ENCODE measurements around the gene PYCARD. TPM values are rescaled to one million over a fixed set of nuclear protein-coding genes. Genes with fewer than 3 reads are reported as not detected.

PYCARD gene
- total and polyA plus RNA-seq, 2 donors (not counting 3 experiments of a cell fraction or from before 2014, with no cell fraction given): 19.1 to 40.1 TPM

GRCh38 chr16:31167315-31167714 is 35.2 kb downstream of the PYCARD start:
- Histone ChIP-seq H3K4me2 (ENCODE audit: insufficient read depth, low read length) (no peak overlapping the region), H3K9ac (replicated peaks; ENCODE audit: extremely low read depth, insufficient read depth, low read length) (no peak overlapping the region), H2AFZ (ENCODE audit: low read depth, low read length) (no peak overlapping the region), H3K9me3 (replicated peaks; ENCODE audit: control insufficient read depth, insufficient read depth, low read length) (no peaks in the 10 kb centered on the region), H3K9me1 (replicated peaks; ENCODE audit: control insufficient read depth, extremely low read depth, insufficient read depth, low read length) (no peaks in the 10 kb centered on the region), H3K27me3 (ENCODE audit: control insufficient read depth in 2 of 2, insufficient read depth in 2 of 2, low read length in 2 of 2) (no peaks in the 10 kb centered on the region), H3K79me2 (ENCODE audit: control insufficient read depth, insufficient read depth, low read length) (no peaks in the 10 kb centered on the region), H4K20me1 (replicated peaks; ENCODE audit: control insufficient read depth, extremely low read depth, insufficient read depth, low read length) (no peaks in the 10 kb centered on the region), H3K27ac (ENCODE audit: insufficient read depth, low read depth, low read length) (no peak overlapping the region), H3K4me3 (replicated peaks in 1 of 3; ENCODE audit: insufficient read depth in 1 of 3, low read depth in 1 of 3, low read length in 3 of 3) (no peak overlapping the region), H3K4me1 (ENCODE audit: control insufficient read depth, extremely low read depth, insufficient read depth, low read length) (no peaks in the 10 kb centered on the region), H3K36me3 (ENCODE audit: control insufficient read depth in 2 of 2, extremely low read depth in 1 of 2, insufficient read depth in 2 of 2, low read length in 2 of 2) (no peaks in the 10 kb centered on the region)
- POLR2A ChIA-PET: no interaction called here
- TF ChIP-seq MYC (IDR thresholded peaks at IDR 0.05; ENCODE audit: low read depth, low read length) (no peak), EZH2 (IDR thresholded peaks at IDR 0.05; ENCODE audit: borderline replicate concordance, low read depth, low read length, severe bottlenecking) (no peak), CTCF (IDR thresholded peaks at IDR 0.05; ENCODE audit: extremely low read depth in 1 of 2, insufficient read depth in 1 of 2, low read depth in 1 of 2, low read length in 2 of 2) (no peak), POLR2AphosphoS5 (IDR thresholded peaks at IDR 0.05; ENCODE audit: insufficient read depth, low read depth, low read length) (no peak)
- BruUV-seq (replicated peaks): no TSS peak
- intact Hi-C loops (cut with micrococcal nuclease) (no loop called here), dilution Hi-C loops (cut with MboI; ENCODE audit: extremely low pct_ligation_motif_present, low sequenced_read_pairs) (no loop called here)
- FAIRE-seq (no peak), DNase-seq (ENCODE audit: low read depth, low spot score) (no peak)
- CTCF ChIA-PET: no interaction called here

- Histone ChIP-seq H3K4me1 (ENCODE audit: control insufficient read depth, extremely low read depth, insufficient read depth, low read length) (no peaks in the 10 kb centered on the region), H3K9me3 (replicated peaks; ENCODE audit: control insufficient read depth, insufficient read depth, low read length) (no peaks in the 10 kb centered on the region), H3K9ac (replicated peaks; ENCODE audit: extremely low read depth, insufficient read depth, low read length) (no peak overlapping the region), H3K9me1 (replicated peaks; ENCODE audit: control insufficient read depth, extremely low read depth, insufficient read depth, low read length) (no peaks in the 10 kb centered on the region), H4K20me1 (replicated peaks; ENCODE audit: control insufficient read depth, extremely low read depth, insufficient read depth, low read length) (no peaks in the 10 kb centered on the region), H3K27ac (ENCODE audit: insufficient read depth, low read depth, low read length) (no peak overlapping the region), H3K4me2 (ENCODE audit: insufficient read depth, low read length) (no peak overlapping the region), H2AFZ (ENCODE audit: low read depth, low read length) (no peak overlapping the region), H3K79me2 (ENCODE audit: control insufficient read depth, insufficient read depth, low read length) (no peaks in the 10 kb centered on the region), H3K36me3 (ENCODE audit: control insufficient read depth in 2 of 2, extremely low read depth in 1 of 2, insufficient read depth in 2 of 2, low read length in 2 of 2) (no peaks in the 10 kb centered on the region), H3K27me3 (ENCODE audit: control insufficient read depth in 2 of 2, insufficient read depth in 2 of 2, low read length in 2 of 2) (no peaks in the 10 kb centered on the region), H3K4me3 (replicated peaks in 1 of 3; ENCODE audit: insufficient read depth in 1 of 3, low read depth in 1 of 3, low read length in 3 of 3) (no peak overlapping the region)
- dilution Hi-C loops (cut with MboI; ENCODE audit: extremely low pct_ligation_motif_present, low sequenced_read_pairs): no loop called here
- peak; percentile 21 for FAIRE-seq
- POLR2A ChIA-PET: interaction anchor here (0.6 to 0.7 kb wide), 2 partner anchors 160 to 207 kb away, joined by 3 to 4 read pairs; no protein-coding TSS in a partner anchor
- no peak for TF ChIP-seq MAX (IDR thresholded peaks at IDR 0.05; ENCODE audit: insufficient read depth, insufficient read length)
- intact Hi-C loops (cut with micrococcal nuclease): loop anchor here (5.0 kb wide), 1 partner anchor 130 kb away; no protein-coding TSS in a partner anchor
- CTCF ChIA-PET: interaction anchor here (1.6 to 1.9 kb wide), 2 partner anchors 9 to 15 kb away, joined by 7 to 10 read pairs; no protein-coding TSS in a partner anchor
- no TSS peak for BruUV-seq (replicated peaks)
- DNase-seq (ENCODE audit: low read depth, low spot score): no peak
These were observed 45.4 kb downstream of the PYCARD start for GRCh38 chr16:31157136-31157535.

Small RNA genes within 50 kb of the gene (small RNA-seq; reads per million reads assigned to genes)
- gene AC009088.4 (ENCODE audit: insufficient read depth, insufficient read length, low read depth, low replicate concordance) (not detected), gene NDUFA3P6 (ENCODE audit: insufficient read depth, insufficient read length, low read depth, low replicate concordance) (not detected)

Other genes with a start within 250 kb of the PYCARD start
- 21.3 and 25.6 TPM in 2 replicates for gene SETD1A, start 245.0 kb downstream of the PYCARD start, total RNA-seq
- 3.4 and 3.5 TPM in 2 replicates for gene SETD1A, start 245.0 kb downstream of the PYCARD start, polyA plus RNA-seq
- 2.9 and 3.5 TPM in 2 replicates for gene HSD3B7, start 217.6 kb downstream of the PYCARD start, total RNA-seq
- 4.8 and 6.3 TPM in 2 replicates for gene HSD3B7, start 217.6 kb downstream of the PYCARD start, polyA plus RNA-seq
- gene STX1B, start 192.1 kb downstream of the PYCARD start, total RNA-seq: 0.07 and 0.11 TPM in 2 replicates
- 0.14 and 0.21 TPM in 2 replicates for gene STX1B, start 192.1 kb downstream of the PYCARD start, polyA plus RNA-seq
- gene STX4, start 169.2 kb downstream of the PYCARD start, total RNA-seq: 60.7 and 65.2 TPM in 2 replicates
- 49.4 and 49.5 TPM in 2 replicates for gene STX4, start 169.2 kb downstream of the PYCARD start, polyA plus RNA-seq
- gene ZNF668, start 128.5 kb downstream of the PYCARD start, total RNA-seq: 11.6 and 13.3 TPM in 2 replicates
- 11.8 and 14.4 TPM in 2 replicates for gene ZNF668, start 128.5 kb downstream of the PYCARD start, polyA plus RNA-seq
- 13.1 and 15.9 TPM in 2 replicates for gene ZNF646, start 128.3 kb downstream of the PYCARD start, total RNA-seq
- gene ZNF646, start 128.3 kb downstream of the PYCARD start, polyA plus RNA-seq: 4.1 and 5.9 TPM in 2 replicates
- gene PRSS53, start 113.8 kb downstream of the PYCARD start, total RNA-seq: 2.8 and 4.5 TPM in 2 replicates
- gene PRSS53, start 113.8 kb downstream of the PYCARD start, polyA plus RNA-seq: 3.5 and 4.6 TPM in 2 replicates
- 91.8 and 93.5 TPM in 2 replicates for gene VKORC1, start 108.0 kb downstream of the PYCARD start, total RNA-seq
- gene VKORC1, start 108.0 kb downstream of the PYCARD start, polyA plus RNA-seq: 586 and 728 TPM in 2 replicates
- gene BCKDK, start 94.4 kb downstream of the PYCARD start, total RNA-seq: 56.5 and 57.8 TPM in 2 replicates
- gene BCKDK, start 94.4 kb downstream of the PYCARD start, polyA plus RNA-seq: 78.3 and 96.7 TPM in 2 replicates
- 42.1 and 42.8 TPM in 2 replicates for gene KAT8, start 85.1 kb downstream of the PYCARD start, total RNA-seq
- gene KAT8, start 85.1 kb downstream of the PYCARD start, polyA plus RNA-seq: 30.7 and 33.3 TPM in 2 replicates
- gene PRSS8, start 67.0 kb downstream of the PYCARD start, total RNA-seq: not detected in 2 replicates
- 0.11 and 0.12 TPM in 2 replicates for gene PRSS8, start 67.0 kb downstream of the PYCARD start, polyA plus RNA-seq
- gene PRSS36, start 52.7 kb downstream of the PYCARD start, total RNA-seq: not detected in 2 replicates
- 0.57 and 0.73 TPM in 2 replicates for gene PRSS36, start 52.7 kb downstream of the PYCARD start, polyA plus RNA-seq
- gene FUS, start 22.6 kb downstream of the PYCARD start, total RNA-seq: 569 and 574 TPM in 2 replicates
- gene FUS, start 22.6 kb downstream of the PYCARD start, polyA plus RNA-seq: 191 and 307 TPM in 2 replicates
- not detected in 2 replicates for gene TRIM72, start 11.4 kb upstream of the PYCARD start, total RNA-seq
- gene TRIM72, start 11.4 kb upstream of the PYCARD start, polyA plus RNA-seq: not detected in 2 replicates
- not detected in 2 replicates for gene PYDC1, start 14.4 kb upstream of the PYCARD start, total RNA-seq
- gene PYDC1, start 14.4 kb upstream of the PYCARD start, polyA plus RNA-seq: not detected in 2 replicates
- not detected in 2 replicates for gene ITGAM, start 57.2 kb upstream of the PYCARD start, total RNA-seq
- gene ITGAM, start 57.2 kb upstream of the PYCARD start, polyA plus RNA-seq: not detected in 2 replicates
- gene ITGAX, start 152.4 kb upstream of the PYCARD start, total RNA-seq: 0.72 and 1.4 TPM in 2 replicates
- 0.10 and 0.18 TPM in 2 replicates for gene ITGAX, start 152.4 kb upstream of the PYCARD start, polyA plus RNA-seq
- not detected in 2 replicates for gene ITGAD, start 190.6 kb upstream of the PYCARD start, total RNA-seq
- not detected in 2 replicates for gene ITGAD, start 190.6 kb upstream of the PYCARD start, polyA plus RNA-seq
- gene COX6A2, start 225.6 kb upstream of the PYCARD start, total RNA-seq: not detected in 2 replicates
- gene COX6A2, start 225.6 kb upstream of the PYCARD start, polyA plus RNA-seq: not detected in 2 replicates
- gene ZNF843, start 240.0 kb upstream of the PYCARD start, total RNA-seq: 0.16 and 0.24 TPM in 2 replicates
- 0.14 and 0.41 TPM in 2 replicates for gene ZNF843, start 240.0 kb upstream of the PYCARD start, polyA plus RNA-seq